Caco-2 (cell line): ENCODE data around the gene SNX25. TPM values are rescaled to one million over a fixed set of nuclear protein-coding genes. Genes with fewer than 3 reads are reported as not detected.

ENCODE experiments used
- BruUV-seq: library from RNA; stranded (reverse); fragments of 400-500 nt; replicated peaks from 2 replicates; lab custom pipeline; 2021; lab: Mats Ljungman, UMichigan
- CTCF ChIA-PET: fragments of 300-600 bp; sonication (Branson Sonifier 250); formaldehyde crosslinking; loops from one replicate; lab custom pipeline; 2022; ENCODE audit warnings: antibody characterized with exemption; lab: Charles Lee
- POLR2A ChIA-PET: fragments of 300-600 bp; sonication (Branson Sonifier 250); formaldehyde crosslinking; loops from one replicate; lab custom pipeline; 2022; ENCODE audit warnings: antibody characterized with exemption; lab: Charles Lee
- DNase-seq, 2 experiments: peaks; one replicate each; pipeline versions ENCODE4 v3.0.0 to v3.0.0-alpha.2; 2020 to 2022
- H3K27me3 ChIP-seq: replicated peaks from 2 replicates; pipeline ENCODE4 v1.6.0; 2011; ENCODE audit warnings: low read length; ENCODE audit not compliant: control insufficient read depth, insufficient read depth
- H3K36me3 ChIP-seq: 2 replicates; pipeline ENCODE4 v1.5.1; 2011; ENCODE audit warnings: low read length; ENCODE audit not compliant: control insufficient read depth, insufficient read depth
- H3K4me1 ChIP-seq: fragments of 250-450 bp; sonication (Bioruptor Pico); 2 replicates; pipeline ENCODE4 v1.5.1; 2020; ENCODE audit warnings: mild to moderate bottlenecking
- H3K4me3 ChIP-seq: 2 replicates; pipeline ENCODE4 v1.5.1; 2011; ENCODE audit warnings: low read depth, mild to moderate bottlenecking, control low read depth, low read length
- H3K9me3 ChIP-seq: fragments of 250-450 bp; sonication (Bioruptor Pico); 2 replicates; pipeline ENCODE4 v1.5.1; 2020; ENCODE audit warnings: mild to moderate bottlenecking, moderate library complexity
- H3K27ac Mint-ChIP-seq: one replicate; pipeline ENCODE4 v1.8.0; 2022; ENCODE audit warnings: mixed read lengths; ENCODE audit not compliant: unreplicated experiment
- H3K27me3 Mint-ChIP-seq: one replicate; pipeline ENCODE4 v1.8.0; 2022; ENCODE audit warnings: mixed read lengths; ENCODE audit not compliant: insufficient read depth, unreplicated experiment
- H3K36me3 Mint-ChIP-seq: one replicate; pipeline ENCODE4 v1.8.0; 2022; ENCODE audit warnings: mild to moderate bottlenecking, mixed read lengths; ENCODE audit not compliant: insufficient read depth, unreplicated experiment
- H3K4me1 Mint-ChIP-seq: one replicate; pipeline ENCODE4 v1.8.0; 2022; ENCODE audit warnings: low read depth, mixed read lengths; ENCODE audit not compliant: unreplicated experiment
- H3K4me3 Mint-ChIP-seq: one replicate; pipeline ENCODE4 v1.8.0; 2022; ENCODE audit warnings: mild to moderate bottlenecking, moderate library complexity, mixed read lengths; ENCODE audit not compliant: unreplicated experiment
- H3K9me3 Mint-ChIP-seq: one replicate; pipeline ENCODE4 v1.8.0; 2022; ENCODE audit warnings: mixed read lengths; ENCODE audit not compliant: unreplicated experiment
- CTCF ChIP-seq, 2 experiments: fragments of 200-600 bp in 1 of 2; IDR thresholded peaks; 1 replicate in 1 of 2; 2 replicates in 1 of 2; pipeline versions ENCODE4 v1.5.1 to v1.8.0; 2011 to 2022; ENCODE audit warnings: antibody characterized with exemption in 1 of 2, control low read depth in 1 of 2, inconsistent platforms in 1 of 2, low read depth in 1 of 2, low read length in 1 of 2, mild to moderate bottlenecking in 1 of 2, moderate library complexity in 1 of 2; ENCODE audit not compliant: insufficient read depth in 1 of 2, severe bottlenecking in 1 of 2, unreplicated experiment in 1 of 2
- intact Hi-C: fragments of 100-400 bp; cut with micrococcal nuclease; formaldehyde crosslinking; loops from one replicate; pipeline ENCODE4 v1.10.0; 2022; ENCODE audit not compliant: unreplicated experiment
- total RNA-seq: library from RNA; stranded (reverse); gene quantifications from 2 replicates; pipeline ENCODE4 v1.2.3, GENCODE V29; 2022

Gene SNX25
- total RNA-seq, 1 experiment from 2014 or later, result 9.3 TPM

DNA sequence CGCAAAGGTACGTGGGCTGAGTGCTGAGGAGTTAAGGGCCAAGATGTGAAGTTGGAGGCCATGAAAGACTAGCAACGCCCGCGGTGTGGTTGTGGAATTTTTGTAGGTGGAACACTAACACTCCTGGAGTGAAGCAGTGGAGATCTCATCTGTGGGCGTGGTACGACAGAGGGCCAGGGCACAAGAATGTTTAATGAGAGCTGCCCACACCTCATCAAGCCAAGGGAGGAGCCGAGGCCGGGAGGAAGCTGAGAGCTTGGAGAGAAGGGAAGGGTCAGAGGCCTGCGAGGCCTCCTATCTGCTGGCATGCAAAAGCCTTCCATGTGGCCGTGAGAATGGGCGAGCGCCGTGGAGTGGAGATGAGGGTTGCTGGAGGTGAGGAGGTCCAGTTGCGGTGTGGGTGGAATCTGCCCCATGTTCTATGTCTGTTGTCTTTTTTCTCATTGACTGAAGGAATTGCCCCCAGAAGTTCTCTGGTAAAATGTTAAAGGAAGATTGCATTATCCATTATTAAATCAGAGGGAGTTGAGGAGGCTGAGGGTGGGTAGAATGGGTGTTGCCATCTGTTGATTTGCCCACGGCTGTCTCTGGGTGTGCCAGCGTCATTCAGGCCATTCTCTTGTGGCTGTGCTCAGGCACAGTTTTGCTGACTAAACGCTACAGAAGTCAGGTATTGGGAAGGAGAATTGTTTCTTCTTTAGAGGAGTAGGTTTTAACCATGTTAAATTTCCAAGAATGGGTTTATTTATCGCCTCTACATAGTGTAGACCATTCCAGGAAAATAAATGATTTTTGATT is 19.8 kb downstream of the SNX25 start:
- Mint-ChIP-seq H3K27me3 (no peaks in the 10 kb centered on the region), H3K36me3 (no peaks in the 10 kb centered on the region), H3K27ac (no peak overlapping the region), H3K9me3 (no peaks in the 10 kb centered on the region), H3K4me1 (peaks cover 6% of the 10 kb centered on the region), H3K4me3 (no peak overlapping the region)
- Histone ChIP-seq H3K36me3 (no peaks in the 10 kb centered on the region), H3K4me3 (no peak overlapping the region), H3K27me3 (no peaks in the 10 kb centered on the region), H3K9me3 (no peaks in the 10 kb centered on the region), H3K4me1 (no peaks in the 10 kb centered on the region)
- intact Hi-C loops, result loop anchor here (5.0 kb wide), 1 partner anchor 38 kb away; no protein-coding TSS in a partner anchor
- POLR2A ChIA-PET, result no interaction called here
- BruUV-seq, result no TSS peak
- TF ChIP-seq CTCF (IDR thresholded peaks at IDR 0.05; ENCODE audit: insufficient read depth in 1 of 2, low read depth in 1 of 2, low read length in 1 of 2, severe bottlenecking in 1 of 2, unreplicated experiment in 1 of 2), result no peak
- CTCF ChIA-PET, result no interaction called here
- no peak for DNase-seq

DNA sequence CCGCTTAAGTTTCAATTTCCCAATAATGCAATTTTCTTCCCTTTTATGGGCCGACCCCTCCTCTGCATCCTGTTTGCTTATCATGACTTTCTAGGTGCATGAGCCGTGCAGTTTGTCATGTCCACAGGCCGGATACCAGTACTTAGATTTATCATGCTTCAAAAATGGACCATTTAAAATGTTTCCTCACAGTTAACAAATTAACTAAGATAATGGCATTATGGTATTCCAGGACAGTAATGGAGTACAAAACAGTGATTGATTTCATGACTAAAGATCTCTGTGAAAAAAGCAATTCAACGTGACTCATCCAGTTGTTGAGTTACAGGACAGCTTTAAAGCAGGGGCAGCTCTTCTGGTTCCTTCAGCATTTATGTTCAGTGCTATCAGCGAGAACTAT is 23.0 kb downstream of the SNX25 start:
- POLR2A ChIA-PET, result no interaction called here
- H3K9me3 ChIP-seq, result no peaks in the 10 kb centered on the region
- H3K27me3 Mint-ChIP-seq, result no peaks in the 10 kb centered on the region
- no peaks in the 10 kb centered on the region for H3K36me3 ChIP-seq
- no peaks in the 10 kb centered on the region for H3K36me3 Mint-ChIP-seq
- peak in 1 of 2 experiments; percentile 40 for DNase-seq
- no peak for TF ChIP-seq CTCF (IDR thresholded peaks at IDR 0.05; ENCODE audit: insufficient read depth in 1 of 2, low read depth in 1 of 2, low read length in 1 of 2, severe bottlenecking in 1 of 2, unreplicated experiment in 1 of 2)
- H3K4me1 ChIP-seq, result peaks cover 10% of the 10 kb centered on the region
- no peak overlapping the region for H3K27ac Mint-ChIP-seq
- BruUV-seq, result no TSS peak
- H3K27me3 ChIP-seq, result no peaks in the 10 kb centered on the region
- intact Hi-C loops, result no loop called here
- CTCF ChIA-PET, result no interaction called here
- H3K4me3 ChIP-seq, result no peak overlapping the region
- peaks cover 17% of the 10 kb centered on the region for H3K4me1 Mint-ChIP-seq
- H3K4me3 Mint-ChIP-seq, result no peak overlapping the region
- H3K9me3 Mint-ChIP-seq, result no peaks in the 10 kb centered on the region

- CTCF ChIA-PET, result no interaction called here
- H3K27ac Mint-ChIP-seq, result peak overlapping the region; percentile 93
Observed at GRCh38 chr4:185235119-185235842, 25.9 kb downstream of the SNX25 start.

More at GRCh38 chr4:185235119-185235842, 25.9 kb downstream of the SNX25 start:
- Mint-ChIP-seq H3K27me3 (no peaks in the 10 kb centered on the region), H3K9me3 (no peaks in the 10 kb centered on the region), H3K36me3 (no peaks in the 10 kb centered on the region), H3K4me1 (peaks cover 17% of the 10 kb centered on the region), H3K4me3 (no peak overlapping the region)
- Histone ChIP-seq H3K9me3 (no peaks in the 10 kb centered on the region), H3K4me3 (no peak overlapping the region), H3K27me3 (no peaks in the 10 kb centered on the region), H3K36me3 (no peaks in the 10 kb centered on the region), H3K4me1 (peaks cover 10% of the 10 kb centered on the region)
- no TSS peak for BruUV-seq
- intact Hi-C loops, result loop anchor here (5.0 kb wide), 1 partner anchor 162 kb away; the partner anchor contains the start of genes ANKRD37 and LRP2BP
- TF ChIP-seq CTCF (IDR thresholded peaks at IDR 0.05; ENCODE audit: insufficient read depth in 1 of 2, low read depth in 1 of 2, low read length in 1 of 2, severe bottlenecking in 1 of 2, unreplicated experiment in 1 of 2), result no peak
- POLR2A ChIA-PET, result no interaction called here
- no peak for DNase-seq
